ENCODE results near the gene SLC27A5.

SLC27A5 gene

DNA sequence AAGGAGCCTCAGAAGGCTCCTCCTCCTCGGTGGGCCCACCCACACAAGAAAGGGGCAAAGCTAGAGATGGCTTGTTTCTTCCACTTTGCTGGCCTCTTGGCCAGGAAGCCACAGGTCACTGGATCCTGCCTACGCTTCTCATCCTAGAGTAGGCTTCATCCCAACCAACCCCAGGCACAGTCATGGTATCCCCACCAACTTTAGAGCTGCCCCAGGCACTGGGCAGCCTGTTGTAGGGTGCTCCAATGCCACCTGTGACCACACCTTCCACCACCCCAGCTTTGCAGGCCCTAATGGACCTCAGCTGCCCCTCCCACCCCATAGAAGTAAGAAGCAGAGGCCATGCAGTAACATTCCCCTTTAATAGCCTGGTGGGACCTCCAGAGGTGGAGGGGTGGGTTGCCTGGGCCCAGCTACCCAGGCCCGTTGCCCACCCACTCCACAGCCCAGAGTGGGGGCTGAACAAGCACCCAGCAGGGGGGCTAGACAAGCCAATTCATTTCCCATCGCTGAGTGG lies 43.6 kb upstream of the SLC27A5 start:
- Mint-ChIP-seq H3K27ac (peak overlapping the region; percentile 99), H3K36me3 (ENCODE audit: low read depth) (peaks cover 34% of the 10 kb centered on the region), H3K27me3 (ENCODE audit: low read depth, poor library complexity) (peaks cover 10% of the 10 kb centered on the region), H3K4me3 (peak overlapping the region; percentile 97), H3K9me3 (no peaks in the 10 kb centered on the region), H3K4me1 (peaks cover 64% of the 10 kb centered on the region)
- TF ChIP-seq, protein P1, sequence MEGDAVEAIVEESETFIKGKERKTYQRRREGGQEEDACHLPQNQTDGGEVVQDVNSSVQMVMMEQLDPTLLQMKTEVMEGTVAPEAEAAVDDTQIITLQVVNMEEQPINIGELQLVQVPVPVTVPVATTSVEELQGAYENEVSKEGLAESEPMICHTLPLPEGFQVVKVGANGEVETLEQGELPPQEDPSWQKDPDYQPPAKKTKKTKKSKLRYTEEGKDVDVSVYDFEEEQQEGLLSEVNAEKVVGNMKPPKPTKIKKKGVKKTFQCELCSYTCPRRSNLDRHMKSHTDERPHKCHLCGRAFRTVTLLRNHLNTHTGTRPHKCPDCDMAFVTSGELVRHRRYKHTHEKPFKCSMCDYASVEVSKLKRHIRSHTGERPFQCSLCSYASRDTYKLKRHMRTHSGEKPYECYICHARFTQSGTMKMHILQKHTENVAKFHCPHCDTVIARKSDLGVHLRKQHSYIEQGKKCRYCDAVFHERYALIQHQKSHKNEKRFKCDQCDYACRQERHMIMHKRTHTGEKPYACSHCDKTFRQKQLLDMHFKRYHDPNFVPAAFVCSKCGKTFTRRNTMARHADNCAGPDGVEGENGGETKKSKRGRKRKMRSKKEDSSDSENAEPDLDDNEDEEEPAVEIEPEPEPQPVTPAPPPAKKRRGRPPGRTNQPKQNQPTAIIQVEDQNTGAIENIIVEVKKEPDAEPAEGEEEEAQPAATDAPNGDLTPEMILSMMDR (IDR thresholded peaks at IDR 0.05), result no peak
- no peak for DNase-seq

- H3K4me3 Mint-ChIP-seq, result peak within 1 kb of the TSS; percentile 97
- peaks cover 10% of the 10 kb centered on the region for H3K27me3 Mint-ChIP-seq (ENCODE audit: low read depth, poor library complexity)
- TF ChIP-seq, protein P1 (IDR thresholded peaks at IDR 0.05), result no peak
- no peaks in the 10 kb centered on the region for H3K9me3 Mint-ChIP-seq
- peaks cover 39% of the 10 kb centered on the region for H3K36me3 Mint-ChIP-seq (ENCODE audit: low read depth)
- H3K27ac Mint-ChIP-seq, result peak within 1 kb of the TSS; percentile 99
- peak; percentile 99 for DNase-seq
- H3K4me1 Mint-ChIP-seq, result peaks cover 57% of the 10 kb centered on the region
Observed at GRCh38 chr19:58554494-58555368, 42.9 kb upstream of the SLC27A5 start, which contains the start of gene CHMP2A. Gene CHMP2A, minus strand, starts transcription at chr19:58555105. Its CDS starts 893 bp downstream, at chr19:58554212.

GRCh38 chr19:58553799-58554493 lies 42.2 kb upstream of the SLC27A5 start:
- H3K4me3 Mint-ChIP-seq, result peak overlapping the region; percentile 97
- peak overlapping the region; percentile 99 for H3K27ac Mint-ChIP-seq
- H3K27me3 Mint-ChIP-seq (ENCODE audit: low read depth, poor library complexity), result peaks cover 10% of the 10 kb centered on the region
- no peaks in the 10 kb centered on the region for H3K9me3 Mint-ChIP-seq
- DNase-seq, result no peak
- TF ChIP-seq, protein P1 (IDR thresholded peaks at IDR 0.05), result no peak
- H3K4me1 Mint-ChIP-seq, result peaks cover 51% of the 10 kb centered on the region
- peaks cover 39% of the 10 kb centered on the region for H3K36me3 Mint-ChIP-seq (ENCODE audit: low read depth)

DNA sequence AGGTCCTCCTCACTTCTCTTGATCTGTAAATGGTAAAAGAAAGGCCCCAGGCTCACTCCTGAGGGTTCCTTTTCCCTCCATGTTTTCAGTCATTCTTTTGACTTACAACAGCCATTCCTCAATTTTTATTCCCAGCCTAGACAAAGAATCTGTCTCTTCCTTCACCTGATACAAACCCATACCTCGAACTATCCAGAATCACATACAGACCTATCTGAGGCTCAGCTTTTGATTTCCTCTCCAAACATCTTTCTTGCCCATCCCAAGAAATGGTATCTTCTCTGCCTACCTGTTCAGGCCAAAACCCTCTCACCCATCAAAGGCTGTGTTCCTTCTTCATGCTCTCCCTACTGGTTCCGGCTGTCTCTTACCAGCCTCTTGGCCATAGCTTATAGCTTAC lies 40.9 kb upstream of the SLC27A5 start:
- H3K27me3 Mint-ChIP-seq (ENCODE audit: low read depth, poor library complexity), result peaks cover 10% of the 10 kb centered on the region
- H3K27ac Mint-ChIP-seq, result peak overlapping the region; percentile 91
- DNase-seq, result no peak
- peaks cover 51% of the 10 kb centered on the region for H3K4me1 Mint-ChIP-seq
- H3K36me3 Mint-ChIP-seq (ENCODE audit: low read depth), result peaks cover 47% of the 10 kb centered on the region
- H3K4me3 Mint-ChIP-seq, result peak overlapping the region; percentile 1
- TF ChIP-seq, protein P1 (IDR thresholded peaks at IDR 0.05), result no peak
- H3K9me3 Mint-ChIP-seq, result no peaks in the 10 kb centered on the region

GRCh38 chr19:58551577-58552471 lies 40.0 kb upstream of the SLC27A5 start:
- DNase-seq, result no peak
- Mint-ChIP-seq H3K4me3 (no peak overlapping the region), H3K36me3 (ENCODE audit: low read depth) (peaks cover 55% of the 10 kb centered on the region), H3K27ac (no peak overlapping the region), H3K9me3 (no peaks in the 10 kb centered on the region), H3K4me1 (peaks cover 45% of the 10 kb centered on the region), H3K27me3 (ENCODE audit: low read depth, poor library complexity) (peaks cover 10% of the 10 kb centered on the region)
- TF ChIP-seq, protein P1 (IDR thresholded peaks at IDR 0.05), result no peak
